ENCODE results near the gene MAPKAP1.
"Not testable (repeated sequence)": the region's sequence is repeated elsewhere in the genome, so short reads cannot be mapped to it uniquely, and the experiment has no call there.

The MAPKAP1 gene

GRCh38 chr9:125600194-125600593 is 106.8 kb downstream of the MAPKAP1 start:
- DNase-seq = no peak

- DNase-seq = no peak
Observed at GRCh38 chr9:125594223-125594610, 112.8 kb downstream of the MAPKAP1 start.

GRCh38 chr9:125593581-125594222 is 113.3 kb downstream of the MAPKAP1 start:
- DNase-seq = no peak

GRCh38 chr9:125591888-125592287 is 115.1 kb downstream of the MAPKAP1 start:
- DNase-seq = no peak

GRCh38 chr9:125591245-125591644 is 115.8 kb downstream of the MAPKAP1 start:
- no peak for DNase-seq

- DNase-seq = no peak
Observed at GRCh38 chr9:125589287-125589686, 117.7 kb downstream of the MAPKAP1 start.

- DNase-seq = no peak
Observed at GRCh38 chr9:125587819-125588460, 119.1 kb downstream of the MAPKAP1 start.

GRCh38 chr9:125586172-125586511 is 120.9 kb downstream of the MAPKAP1 start:
- no peak for DNase-seq

GRCh38 chr9:125585503-125586171 is 121.4 kb downstream of the MAPKAP1 start:
- no peak for DNase-seq

GRCh38 chr9:125580701-125581286 is 126.2 kb downstream of the MAPKAP1 start:
- no peak for DNase-seq

GRCh38 chr9:125579030-125579932 is 127.7 kb downstream of the MAPKAP1 start:
- no peak for DNase-seq

- DNase-seq = no peak
Observed at GRCh38 chr9:125574126-125574877, 132.7 kb downstream of the MAPKAP1 start.

- not testable (repeated sequence) for DNase-seq
Observed at GRCh38 chr9:125572461-125572860, 134.5 kb downstream of the MAPKAP1 start.

GRCh38 chr9:125571824-125572223 is 135.2 kb downstream of the MAPKAP1 start:
- not testable (repeated sequence) for DNase-seq

- no peak for DNase-seq
Observed at GRCh38 chr9:125570246-125570645, 136.8 kb downstream of the MAPKAP1 start.

GRCh38 chr9:125568621-125569020 is 138.4 kb downstream of the MAPKAP1 start:
- no peak for DNase-seq

- not testable (repeated sequence) for DNase-seq
Observed at GRCh38 chr9:125566051-125566450, 141.0 kb downstream of the MAPKAP1 start.

GRCh38 chr9:125565126-125565525 is 141.9 kb downstream of the MAPKAP1 start:
- DNase-seq = no peak

GRCh38 chr9:125564631-125565030 is 142.4 kb downstream of the MAPKAP1 start:
- DNase-seq = no peak

GRCh38 chr9:125561509-125562148 is 145.4 kb downstream of the MAPKAP1 start:
- no peak for DNase-seq

GRCh38 chr9:125559894-125560293 is 147.1 kb downstream of the MAPKAP1 start:
- DNase-seq = no peak

- DNase-seq = no peak
Observed at GRCh38 chr9:125559194-125559593, 147.8 kb downstream of the MAPKAP1 start.

Measured in activated CD4-positive, alpha-beta T cell treated with anti-CD3 and anti-CD28 coated beads for 48 hours (primary cell).